GM12878 (cell line): ENCODE data around the gene CELF6. TPM values are rescaled to one million over a fixed set of nuclear protein-coding genes. Genes with fewer than 3 reads are reported as not detected.

ENCODE experiments used
- ATAC-seq: fragments of 200-7000 bp; cut with Tn5 transposase; 3 replicates; pipeline ENCODE4 v1.9.1; 2020; ENCODE audit warnings: mild to moderate bottlenecking, moderate library complexity
- BruUV-seq: library from RNA; stranded (reverse); fragments of 400-500 nt; replicated peaks from 2 replicates; lab custom pipeline; 2021; lab: Mats Ljungman, UMichigan
- CTCF ChIA-PET: fragments of 300-600 bp; sonication (Branson Sonifier 250); formaldehyde crosslinking; extraction: SDS; loops from one replicate; lab custom pipeline; 2021; ENCODE audit warnings: inconsistent platforms; lab: Yijun Ruan, JAX
- POLR2A ChIA-PET: fragments of 350-600 bp; formaldehyde crosslinking; extraction: SDS; loops from one replicate; lab custom pipeline; 2021; ENCODE audit warnings: inconsistent platforms; lab: Charles Lee
- RAD21 ChIA-PET: fragments of 300-600 bp; sonication (Branson Sonifier 250); formaldehyde crosslinking; loops from one replicate; lab custom pipeline; 2023; ENCODE audit warnings: antibody characterized with exemption; ENCODE audit not compliant: unreplicated experiment; lab: Charles Lee
- SMC1A ChIA-PET: fragments of 300-600 bp; sonication (Branson Sonifier 250); formaldehyde crosslinking; loops from one replicate; lab custom pipeline; 2023; ENCODE audit not compliant: unreplicated experiment, uncharacterized antibody; lab: Charles Lee
- DNase-seq: peaks from one replicate; pipeline ENCODE4 v3.0.0-alpha.2; 2011; ENCODE audit warnings: low read depth, low spot score
- FAIRE-seq: peaks from 3 replicates; lab custom pipeline; 2011; peaks lifted over from hg19 to GRCh38; lab: Jason Lieb, UNC
- H2AFZ ChIP-seq: 2 replicates; pipeline ENCODE4 v1.6.0; 2011; ENCODE audit warnings: low read depth, low read length, control low read depth; ENCODE audit not compliant: control insufficient read depth
- H3K27ac ChIP-seq: 2 replicates; pipeline ENCODE4 v1.5.1; 2011; ENCODE audit warnings: control low read depth; ENCODE audit not compliant: control insufficient read depth, insufficient read depth
- H3K27me3 ChIP-seq, 2 experiments: replicated peaks in 1 of 2; 2 replicates each; pipeline versions ENCODE4 v1.6.0 to v1.6.1; 2011; ENCODE audit warnings: low read length in 1 of 2; ENCODE audit not compliant: control insufficient read depth in 2 of 2, insufficient read depth in 2 of 2
- H3K36me3 ChIP-seq, 2 experiments: 2 replicates each; pipeline ENCODE4 v1.5.1; 2011; ENCODE audit warnings: low read length in 1 of 2; ENCODE audit not compliant: control insufficient read depth in 2 of 2, insufficient read depth in 2 of 2
- H3K4me1 ChIP-seq: 2 replicates; pipeline ENCODE4 v1.6.1; 2011; ENCODE audit warnings: mild to moderate bottlenecking, low read length, moderate library complexity, mixed read lengths; ENCODE audit not compliant: control insufficient read depth, insufficient read depth
- H3K4me2 ChIP-seq: 2 replicates; pipeline ENCODE4 v1.6.0; 2011; ENCODE audit warnings: control low read depth; ENCODE audit not compliant: control insufficient read depth, insufficient read depth
- H3K4me3 ChIP-seq: fragments of 200-600 bp; sonication (generic); 2 replicates; pipeline ENCODE4 v1.5.1; 2016
- H3K79me2 ChIP-seq: 2 replicates; pipeline ENCODE4 v1.6.0; 2011; ENCODE audit warnings: low read length; ENCODE audit not compliant: control insufficient read depth, insufficient read depth
- H3K9ac ChIP-seq: 2 replicates; pipeline ENCODE4 v1.8.0; 2011; ENCODE audit warnings: low read length, control low read depth, mixed read lengths; ENCODE audit not compliant: control insufficient read depth, insufficient read depth
- H3K9me3 ChIP-seq: replicated peaks from 3 replicates; pipeline ENCODE4 v1.5.1; 2011; ENCODE audit warnings: mild to moderate bottlenecking, low read length; ENCODE audit not compliant: control insufficient read depth, insufficient read depth
- H4K20me1 ChIP-seq: 2 replicates; pipeline ENCODE4 v1.6.0; 2011; ENCODE audit not compliant: control insufficient read depth, insufficient read depth
- CHD4 ChIP-seq: fragments of 200-600 bp; sonication (generic); IDR thresholded peaks from 2 replicates; pipeline ENCODE4 v1.6.1; 2016; ENCODE audit warnings: mild to moderate bottlenecking
- FOXM1 ChIP-seq: IDR thresholded peaks from 2 replicates; pipeline ENCODE4 v1.6.1; 2012; ENCODE audit warnings: low read depth, mild to moderate bottlenecking, inconsistent platforms, low read length, moderate library complexity
- IKZF2 ChIP-seq, 2 experiments: fragments of 450-650 bp; IDR thresholded peaks; 2 replicates each; pipeline ENCODE4 v1.6.1; 2017; ENCODE audit warnings: mild to moderate bottlenecking in 2 of 2, moderate library complexity in 2 of 2
- SIX5 ChIP-seq: IDR thresholded peaks from 2 replicates; pipeline ENCODE4 v1.6.1; 2011; ENCODE audit warnings: mild to moderate bottlenecking, low read depth, low read length, moderate library complexity; ENCODE audit not compliant: severe bottlenecking
- YY1 ChIP-seq: IDR thresholded peaks from 2 replicates; pipeline ENCODE4 v1.6.1; 2011; ENCODE audit warnings: low read depth, mild to moderate bottlenecking, low read length
- ZBTB11 ChIP-seq: fragments of 450-650 bp; formaldehyde crosslinking; IDR thresholded peaks from 2 replicates; pipeline ENCODE4 v1.5.0; 2022; ENCODE audit warnings: mild to moderate bottlenecking, missing genetic modification characterization
- ZNF592 ChIP-seq: fragments of 450-650 bp; IDR thresholded peaks from 2 replicates; pipeline ENCODE4 v1.6.1; 2017; ENCODE audit warnings: mild to moderate bottlenecking, moderate library complexity
- WGBS: methylation state at CpG from one replicate; pipeline ENCODE4 v1.1.6; 2016; ENCODE audit warnings: low lambda C conversion rate; ENCODE audit not compliant: insufficient replicate concordance, insufficient coverage; ENCODE audit errors: missing lambda C conversion rate; 5-methylcytosine and 5-hydroxymethylcytosine counted together
- in situ Hi-C: fragments of 300-500 bp; cut with MboI; formaldehyde crosslinking; loops from 9 replicates; pipeline ENCODE4 v1.14.3; 2018; ENCODE audit warnings: mixed read lengths
- intact Hi-C: fragments of 100-400 bp; cut with micrococcal nuclease; formaldehyde crosslinking; loops from one replicate; pipeline ENCODE4 v1.14.2; 2022; ENCODE audit not compliant: unreplicated experiment
- polyA plus RNA-seq, 11 experiments: library from polyadenylated mRNA; depleted of rRNA in 4 of 11; unstranded in 6 of 11; stranded (reverse) in 5 of 11; fragments of >200 nt; fragmentation: Nextera tagmentation in 4 of 11; fragmentation: Illumina TruSeq in 1 of 11; extraction: Ambion mirVana in 4 of 11; extraction: Trizol in 1 of 11; gene quantifications; 1 replicate in 1 of 11; 2 replicates in 10 of 11; pipeline versions ENCODE4 v1.2.1 to v1.2.3, GENCODE V29; 2011 to 2016; ENCODE audit warnings: inconsistent platforms in 2 of 11, missing spikeins in 2 of 11, low read depth in 1 of 11
- total RNA-seq, 4 experiments: library from RNA; depleted of rRNA in 3 of 4; stranded (reverse); fragments of >200 nt in 3 of 4; fragmentation: Illumina TruSeq in 1 of 4; extraction: Trizol in 1 of 4; gene quantifications; 2 replicates each; pipeline versions ENCODE4 v1.2.1 to v1.2.3, GENCODE V29; 2013 to 2021
- TF ChIP-seq, protein P1 (sequence below): IDR thresholded peaks from 2 replicates; pipeline ENCODE4 v1.6.1; 2011; ENCODE audit warnings: low read depth, mild to moderate bottlenecking, low read length, moderate library complexity, borderline replicate concordance; ENCODE audit errors: extremely low read depth
- TF ChIP-seq, protein P2 (sequence below): IDR thresholded peaks from 2 replicates; pipeline ENCODE4 v1.6.1; 2012; ENCODE audit warnings: improper control_type of control experiment, low read depth, low read length; ENCODE audit not compliant: insufficient replicate concordance

The CELF6 gene
- total and polyA plus RNA-seq, 10 of the 15 experiments (the other 5 are each of a cell fraction or from before 2014, with no cell fraction given) = 0.06 to 0.54 (median 0.23) TPM; not detected in 1

DNA sequence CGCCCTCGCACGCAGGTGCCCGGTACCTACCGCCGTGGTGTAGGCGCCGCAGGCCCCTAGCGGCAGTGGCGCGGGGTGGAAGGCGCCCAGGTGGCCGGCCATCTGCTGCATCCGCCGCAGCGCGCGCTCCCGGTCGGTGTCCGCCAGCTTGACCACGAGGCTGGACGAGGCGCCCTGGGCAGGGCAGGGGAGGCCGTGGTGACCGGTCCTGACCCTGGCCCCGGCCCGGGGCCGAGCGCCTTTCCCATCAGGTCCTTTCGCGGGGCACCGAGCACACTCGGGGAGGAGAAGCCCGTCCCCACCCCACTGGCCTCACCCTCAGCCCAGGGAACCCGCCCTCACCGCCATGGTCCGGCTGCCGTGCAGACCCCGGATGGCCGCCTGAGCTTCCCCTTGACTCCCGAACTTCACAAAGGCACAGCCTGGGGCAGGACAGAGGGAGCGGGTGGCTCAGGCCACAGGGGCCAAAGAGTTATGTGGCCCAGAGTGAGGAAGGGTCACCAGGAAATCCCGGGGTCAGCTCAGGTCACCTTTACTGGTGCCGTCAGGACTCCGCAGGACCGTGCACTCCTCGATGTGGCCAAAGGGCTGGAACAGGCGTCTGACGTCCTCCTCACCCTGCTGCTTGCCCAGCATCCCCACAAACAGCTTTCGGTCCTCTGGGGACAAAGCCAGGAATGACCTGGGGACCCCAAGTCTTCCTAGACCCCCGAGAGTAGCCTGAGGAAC, 30.2 kb downstream of the CELF6 start:
- Histone ChIP-seq H3K79me2 (no peaks in the 10 kb centered on the region), H3K4me1 (no peaks in the 10 kb centered on the region), H3K4me3 (no peak overlapping the region), H3K27ac (no peak overlapping the region), H3K4me2 (no peak overlapping the region), H3K9ac (no peak overlapping the region), H3K27me3 (no peaks in the 10 kb centered on the region; a peak in 1 of 4 replicates), H2AFZ (no peak overlapping the region), H3K9me3 (no peaks in the 10 kb centered on the region), H3K36me3 (no peaks in the 10 kb centered on the region), H4K20me1 (no peaks in the 10 kb centered on the region)
- ChIA-PET SMC1A (no interaction called here), CTCF (interaction anchor here (0.6 kb wide), 1 partner anchor 26 kb away, joined by 3 read pairs; no protein-coding TSS in a partner anchor), POLR2A (no interaction called here), RAD21 (no interaction called here)
- ATAC-seq = no peak
- no peak for DNase-seq
- no TSS peak for BruUV-seq
- in situ Hi-C loops (no loop called here), intact Hi-C loops (loop anchor here (5.0 kb wide), 1 partner anchor 92 kb away; the partner anchor contains the start of gene GRAMD2A)
- no peak for FAIRE-seq
- WGBS = 75% methylated on average over 46 of the region's 52 CpGs
- TF ChIP-seq, protein P1, sequence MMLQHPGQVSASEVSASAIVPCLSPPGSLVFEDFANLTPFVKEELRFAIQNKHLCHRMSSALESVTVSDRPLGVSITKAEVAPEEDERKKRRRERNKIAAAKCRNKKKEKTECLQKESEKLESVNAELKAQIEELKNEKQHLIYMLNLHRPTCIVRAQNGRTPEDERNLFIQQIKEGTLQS = no peak
- TF ChIP-seq IKZF2 (IDR thresholded peaks at IDR 0.05) (no peak), FOXM1 (no peak), CHD4 (no peak), ZNF592 (no peak), ZBTB11 (CRISPR knock-in tag) (no peak), SIX5 (no peak), YY1 (no peak)
- TF ChIP-seq, protein P2, sequence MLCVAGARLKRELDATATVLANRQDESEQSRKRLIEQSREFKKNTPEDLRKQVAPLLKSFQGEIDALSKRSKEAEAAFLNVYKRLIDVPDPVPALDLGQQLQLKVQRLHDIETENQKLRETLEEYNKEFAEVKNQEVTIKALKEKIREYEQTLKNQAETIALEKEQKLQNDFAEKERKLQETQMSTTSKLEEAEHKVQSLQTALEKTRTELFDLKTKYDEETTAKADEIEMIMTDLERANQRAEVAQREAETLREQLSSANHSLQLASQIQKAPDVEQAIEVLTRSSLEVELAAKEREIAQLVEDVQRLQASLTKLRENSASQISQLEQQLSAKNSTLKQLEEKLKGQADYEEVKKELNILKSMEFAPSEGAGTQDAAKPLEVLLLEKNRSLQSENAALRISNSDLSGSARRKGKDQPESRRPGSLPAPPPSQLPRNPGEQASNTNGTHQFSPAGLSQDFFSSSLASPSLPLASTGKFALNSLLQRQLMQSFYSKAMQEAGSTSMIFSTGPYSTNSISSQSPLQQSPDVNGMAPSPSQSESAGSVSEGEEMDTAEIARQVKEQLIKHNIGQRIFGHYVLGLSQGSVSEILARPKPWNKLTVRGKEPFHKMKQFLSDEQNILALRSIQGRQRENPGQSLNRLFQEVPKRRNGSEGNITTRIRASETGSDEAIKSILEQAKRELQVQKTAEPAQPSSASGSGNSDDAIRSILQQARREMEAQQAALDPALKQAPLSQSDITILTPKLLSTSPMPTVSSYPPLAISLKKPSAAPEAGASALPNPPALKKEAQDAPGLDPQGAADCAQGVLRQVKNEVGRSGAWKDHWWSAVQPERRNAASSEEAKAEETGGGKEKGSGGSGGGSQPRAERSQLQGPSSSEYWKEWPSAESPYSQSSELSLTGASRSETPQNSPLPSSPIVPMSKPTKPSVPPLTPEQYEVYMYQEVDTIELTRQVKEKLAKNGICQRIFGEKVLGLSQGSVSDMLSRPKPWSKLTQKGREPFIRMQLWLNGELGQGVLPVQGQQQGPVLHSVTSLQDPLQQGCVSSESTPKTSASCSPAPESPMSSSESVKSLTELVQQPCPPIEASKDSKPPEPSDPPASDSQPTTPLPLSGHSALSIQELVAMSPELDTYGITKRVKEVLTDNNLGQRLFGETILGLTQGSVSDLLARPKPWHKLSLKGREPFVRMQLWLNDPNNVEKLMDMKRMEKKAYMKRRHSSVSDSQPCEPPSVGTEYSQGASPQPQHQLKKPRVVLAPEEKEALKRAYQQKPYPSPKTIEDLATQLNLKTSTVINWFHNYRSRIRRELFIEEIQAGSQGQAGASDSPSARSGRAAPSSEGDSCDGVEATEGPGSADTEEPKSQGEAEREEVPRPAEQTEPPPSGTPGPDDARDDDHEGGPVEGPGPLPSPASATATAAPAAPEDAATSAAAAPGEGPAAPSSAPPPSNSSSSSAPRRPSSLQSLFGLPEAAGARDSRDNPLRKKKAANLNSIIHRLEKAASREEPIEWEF = no peak
